ENCODE measurements around the gene ADCY7.

The ADCY7 gene

GRCh38 chr16:50284131-50284911 is 18.0 kb downstream of the ADCY7 start:
- DNase-seq: peak; percentile 67

GRCh38 chr16:50285406-50286003 is 19.2 kb downstream of the ADCY7 start:
- DNase-seq: no peak

GRCh38 chr16:50286681-50287080 is 20.3 kb downstream of the ADCY7 start:
- DNase-seq: no peak

- no peak for DNase-seq
Observed at GRCh38 chr16:50288026-50288425, 21.7 kb downstream of the ADCY7 start.

GRCh38 chr16:50288920-50289319 is 22.6 kb downstream of the ADCY7 start:
- DNase-seq: no peak

- DNase-seq: no peak
Observed at GRCh38 chr16:50289950-50290764, 23.8 kb downstream of the ADCY7 start.

- DNase-seq: no peak
Observed at GRCh38 chr16:50290856-50291255, 24.5 kb downstream of the ADCY7 start.

GRCh38 chr16:50291719-50292565 is 25.6 kb downstream of the ADCY7 start:
- DNase-seq: no peak

- no peak for DNase-seq
Observed at GRCh38 chr16:50292566-50292948, 26.2 kb downstream of the ADCY7 start.

GRCh38 chr16:50293041-50293783 is 26.9 kb downstream of the ADCY7 start:
- DNase-seq: no peak

GRCh38 chr16:50293994-50294855 is 27.9 kb downstream of the ADCY7 start:
- no peak for DNase-seq

- DNase-seq: no peak
Observed at GRCh38 chr16:50294955-50295354, 28.6 kb downstream of the ADCY7 start.

GRCh38 chr16:50295541-50296132 is 29.3 kb downstream of the ADCY7 start:
- no peak for DNase-seq

- peak; percentile 54 for DNase-seq
Observed at GRCh38 chr16:50296807-50297206, 30.5 kb downstream of the ADCY7 start.

- peak; percentile 88 for DNase-seq
Observed at GRCh38 chr16:50297301-50298074, 31.1 kb downstream of the ADCY7 start.

- peak; percentile 33 for DNase-seq
Observed at GRCh38 chr16:50298075-50298460, 31.7 kb downstream of the ADCY7 start.

GRCh38 chr16:50298591-50299507 is 32.5 kb downstream of the ADCY7 start:
- DNase-seq: no peak

GRCh38 chr16:50299508-50300105 is 33.3 kb downstream of the ADCY7 start:
- no peak for DNase-seq

All from NCI-H69 (cell line).